Adrenal gland (tissue), 5 donors: Measurements from ENCODE around the gene RPTOR.

ENCODE experiments used
- CTCF ChIP-seq, 6 experiments: fragments of 450-650 bp in 4 of 6; fragments of 200-600 bp in 2 of 6; sonication (generic) in 1 of 6; IDR thresholded peaks; 1 replicate in 5 of 6; 2 replicates in 1 of 6; pipeline versions ENCODE4 v1.5.1 to v1.8.0; 2016 to 2021; ENCODE audit warnings: antibody characterized with exemption in 6 of 6, mild to moderate bottlenecking in 2 of 6, moderate library complexity in 1 of 6
- POLR2A ChIP-seq, 2 donors: fragments of 450-650 bp; IDR thresholded peaks; one replicate each; pipeline ENCODE4 v1.6.1; 2017; ENCODE audit warnings: antibody characterized with exemption in 2 of 2, mild to moderate bottlenecking in 2 of 2, moderate library complexity in 1 of 2
- donor health status: DM: no; HTN: no; CAD: no.

- TF ChIP-seq CTCF (IDR thresholded peaks at IDR 0.05) (no peak), POLR2A (IDR thresholded peaks at IDR 0.05) (no peak)
Observed at GRCh38 chr17:80695979-80696378, 151.3 kb downstream of the RPTOR start.
